Measurements from ENCODE around the gene LPP.

DNA sequence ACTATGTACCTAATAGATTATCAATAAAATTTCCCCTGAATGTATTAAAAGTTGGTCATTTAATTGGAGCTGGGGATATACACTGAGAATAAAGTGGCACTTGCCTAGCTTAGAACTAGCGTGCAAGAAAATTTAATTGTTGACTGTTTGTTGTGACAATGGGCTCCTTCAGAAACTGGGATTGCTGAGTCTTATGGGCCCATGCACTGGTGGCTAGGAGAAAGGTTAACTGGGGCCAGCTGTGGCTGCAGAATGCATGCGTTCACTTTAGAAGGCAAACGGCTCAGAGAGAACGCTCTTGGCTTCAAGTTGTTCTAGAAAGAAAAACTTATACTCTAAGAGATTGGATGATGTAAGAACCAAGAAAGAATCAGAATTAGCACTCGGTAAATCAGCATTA lies 18.7 kb upstream of the LPP start:
- TF ChIP-seq, protein P1, sequence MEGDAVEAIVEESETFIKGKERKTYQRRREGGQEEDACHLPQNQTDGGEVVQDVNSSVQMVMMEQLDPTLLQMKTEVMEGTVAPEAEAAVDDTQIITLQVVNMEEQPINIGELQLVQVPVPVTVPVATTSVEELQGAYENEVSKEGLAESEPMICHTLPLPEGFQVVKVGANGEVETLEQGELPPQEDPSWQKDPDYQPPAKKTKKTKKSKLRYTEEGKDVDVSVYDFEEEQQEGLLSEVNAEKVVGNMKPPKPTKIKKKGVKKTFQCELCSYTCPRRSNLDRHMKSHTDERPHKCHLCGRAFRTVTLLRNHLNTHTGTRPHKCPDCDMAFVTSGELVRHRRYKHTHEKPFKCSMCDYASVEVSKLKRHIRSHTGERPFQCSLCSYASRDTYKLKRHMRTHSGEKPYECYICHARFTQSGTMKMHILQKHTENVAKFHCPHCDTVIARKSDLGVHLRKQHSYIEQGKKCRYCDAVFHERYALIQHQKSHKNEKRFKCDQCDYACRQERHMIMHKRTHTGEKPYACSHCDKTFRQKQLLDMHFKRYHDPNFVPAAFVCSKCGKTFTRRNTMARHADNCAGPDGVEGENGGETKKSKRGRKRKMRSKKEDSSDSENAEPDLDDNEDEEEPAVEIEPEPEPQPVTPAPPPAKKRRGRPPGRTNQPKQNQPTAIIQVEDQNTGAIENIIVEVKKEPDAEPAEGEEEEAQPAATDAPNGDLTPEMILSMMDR (conservative IDR thresholded peaks at IDR 0.05), result no peak
- no peak for TF ChIP-seq EZH2 (IDR thresholded peaks at IDR 0.05; ENCODE audit: low read depth)

Data from PC-9 (cell line).